ENCODE data around the gene DDIT3. TPM values are rescaled to one million over a fixed set of nuclear protein-coding genes. Genes with fewer than 3 reads are reported as not detected.

Gene DDIT3
- total and polyA plus RNA-seq, 2 of the 13 experiments (the other 11 are each of a cell fraction or from before 2014, with no cell fraction given): 27.5 to 48.7 TPM

GRCh38 chr12:57496822-57497221 is 23.5 kb downstream of the DDIT3 start:
- Histone ChIP-seq H3K4me2 (ENCODE audit: low read depth, low read length) (no peak overlapping the region), H4K20me1 (ENCODE audit: insufficient read depth, low read length) (peaks cover 4% of the 10 kb centered on the region), H3K27ac (ENCODE audit: extremely low read length, insufficient read depth, low read length) (no peak overlapping the region), H3K36me3 (replicated peaks in 1 of 2; ENCODE audit: control insufficient read depth in 1 of 2, insufficient read depth in 2 of 2, low read length in 2 of 2) (peaks cover 21 to 50% of the 10 kb centered on the region in 2 experiments; a peak in 4 of 5 replicates), H2AFZ (ENCODE audit: low read length) (no peak overlapping the region), H3K4me3 (replicated peaks in 1 of 3; ENCODE audit: insufficient read depth in 1 of 3, low read depth in 2 of 3, low read length in 3 of 3) (no peak overlapping the region), H3K9ac (ENCODE audit: insufficient read depth, low read depth, low read length) (no peak overlapping the region), H3K27me3 (ENCODE audit: control insufficient read depth in 1 of 2, insufficient read depth in 2 of 2, low read length in 2 of 2) (no peaks in the 10 kb centered on the region), H3K4me1 (ENCODE audit: insufficient read depth, low read length) (peaks cover 10% of the 10 kb centered on the region), H3K9me3 (ENCODE audit: low read length) (no peaks in the 10 kb centered on the region), H3K79me2 (ENCODE audit: insufficient read depth, low read length) (no peaks in the 10 kb centered on the region)
- POLR2A ChIA-PET: interaction anchor here (0.6 to 1.3 kb wide), 2 partner anchors 13 to 134 kb away, joined by 3 read pairs; no protein-coding TSS in a partner anchor
- CTCF ChIA-PET (ENCODE audit: low intra/inter-chr PET ratio, low total read pairs): no interaction called here
- ATAC-seq (peak; percentile 60), DNase-seq (ENCODE audit: low spot score) (no peak), FAIRE-seq (peak; percentile 64)
- intact Hi-C loops (cut with micrococcal nuclease; ENCODE audit: unreplicated experiment): no loop called here
- in situ Hi-C loops (cut with HindIII; ENCODE audit: extremely low pct_ligation_motif_present, low pct_unique_long_range_greater_than_20kb): no loop called here
- no TSS peak for BruUV-seq (replicated peaks)
- peak; percentile 44; the same call in 1 of the 2 replicates for TF ChIP-seq TBX3 (IDR thresholded peaks at IDR 0.05; ENCODE audit: borderline replicate concordance)
- TF ChIP-seq MBNL3 (CRISPR knock-in tag; conservative IDR thresholded peaks at IDR 0.05): no peak
- TF ChIP-seq TBX2 (CRISPR knock-in tag; IDR thresholded peaks at IDR 0.05; ENCODE audit: borderline replicate concordance): peak; percentile 44; the same call in 1 of the 2 replicates
- peak; percentile 28; the same call in 1 of the 2 replicates for TF ChIP-seq SSRP1 (CRISPR knock-in tag; IDR thresholded peaks at IDR 0.05)
- TF ChIP-seq POLR2G (IDR thresholded peaks at IDR 0.05; ENCODE audit: low read depth, low read length): no peak
- TF ChIP-seq HNF4G (IDR thresholded peaks at IDR 0.05; ENCODE audit: borderline replicate concordance, low read depth, low read length): 0 out of 2 replicates have a peak, but pooled peaks have one; percentile 15
- no peak for TF ChIP-seq HNF4G (CRISPR knock-in tag; IDR thresholded peaks at IDR 0.05; ENCODE audit: borderline replicate concordance, low read depth)
- TF ChIP-seq ZNF609 (CRISPR knock-in tag; IDR thresholded peaks at IDR 0.05; ENCODE audit: borderline replicate concordance): no peak
- TF ChIP-seq POGK (CRISPR knock-in tag; conservative IDR thresholded peaks at IDR 0.05): no peak
- TF ChIP-seq SAFB2 (CRISPR knock-in tag; IDR thresholded peaks at IDR 0.05; ENCODE audit: borderline replicate concordance, low read depth): no peak
- no peak for TF ChIP-seq KLF9 (CRISPR knock-in tag; IDR thresholded peaks at IDR 0.05; ENCODE audit: low read depth)
- TF ChIP-seq ZBTB49 (CRISPR knock-in tag; IDR thresholded peaks at IDR 0.05; ENCODE audit: borderline replicate concordance): no peak
- TF ChIP-seq ZNF839 (CRISPR knock-in tag; IDR thresholded peaks at IDR 0.05; ENCODE audit: borderline replicate concordance): no peak
- peak; percentile 24; the same call in 1 of the 2 replicates for TF ChIP-seq TCF7L2 (IDR thresholded peaks at IDR 0.05; ENCODE audit: low read depth, low read length)
- TF ChIP-seq MEIS1 (CRISPR knock-in tag; IDR thresholded peaks at IDR 0.05; ENCODE audit: borderline replicate concordance): no peak

Measured in HepG2 (cell line).